ENCODE measurements around the gene IGDCC3. TPM values are rescaled to one million over a fixed set of nuclear protein-coding genes. Genes with fewer than 3 reads are reported as not detected.

Gene IGDCC3
- total RNA-seq, 1 experiment from 2014 or later, result 53.5 TPM

- Mint-ChIP-seq H3K4me3 (no peak overlapping the region), H3K36me3 (peaks cover 20% of the 10 kb centered on the region), H3K4me1 (peaks cover 53% of the 10 kb centered on the region), H3K27me3 (ENCODE audit: low read depth) (peaks cover 13% of the 10 kb centered on the region), H3K9me3 (no peaks in the 10 kb centered on the region), H3K27ac (no peak overlapping the region)
- no peak for ATAC-seq
- ChIA-PET POLR2A (no interaction called here), CTCF (interaction anchor here (1.0 to 4.2 kb wide), 3 partner anchors 9 to 54 kb away, joined by 3 to 14 read pairs (median 3); no protein-coding TSS in a partner anchor)
- no peak for DNase-seq (ENCODE audit: low spot score)
- TF ChIP-seq EMX1 (CRISPR knock-in tag; IDR thresholded peaks at IDR 0.05) (no peak), TEAD4 (CRISPR knock-in tag; IDR thresholded peaks at IDR 0.05) (no peak), AFF4 (CRISPR knock-in tag; IDR thresholded peaks at IDR 0.05; ENCODE audit: borderline replicate concordance) (no peak), FOXJ3 (CRISPR knock-in tag; IDR thresholded peaks at IDR 0.05; ENCODE audit: borderline replicate concordance) (no peak), OVOL2 (CRISPR knock-in tag; IDR thresholded peaks at IDR 0.05; ENCODE audit: borderline replicate concordance) (no peak), FOXP4 (CRISPR knock-in tag; IDR thresholded peaks at IDR 0.05) (no peak), FOXK1 (CRISPR knock-in tag; IDR thresholded peaks at IDR 0.05) (no peak), ATF1 (CRISPR knock-in tag; IDR thresholded peaks at IDR 0.05) (no peak), PRDM15 (CRISPR knock-in tag; IDR thresholded peaks at IDR 0.05) (no peak), ZNF396 (CRISPR knock-in tag; IDR thresholded peaks at IDR 0.05; ENCODE audit: borderline replicate concordance) (no peak), NFYB (CRISPR knock-in tag; conservative IDR thresholded peaks at IDR 0.05; ENCODE audit: low read depth) (no peak), ZNF423 (CRISPR knock-in tag; IDR thresholded peaks at IDR 0.05) (no peak), CREM (CRISPR knock-in tag; IDR thresholded peaks at IDR 0.05) (no peak)
Measured at GRCh38 chr15:65372787-65373067, 5.1 kb downstream of the IGDCC3 start.

GRCh38 chr15:65371976-65372786, 5.6 kb downstream of the IGDCC3 start:
- ChIA-PET POLR2A (interaction anchor here (0.7 kb wide), 1 partner anchor 32 kb away, joined by 3 read pairs; no protein-coding TSS in a partner anchor), CTCF (interaction anchor here (0.5 to 4.2 kb wide), 4 partner anchors 8 to 61 kb away, joined by 3 to 14 read pairs (median 3); no protein-coding TSS in a partner anchor)
- Mint-ChIP-seq H3K9me3 (no peaks in the 10 kb centered on the region), H3K4me1 (peaks cover 56% of the 10 kb centered on the region), H3K36me3 (peaks cover 20% of the 10 kb centered on the region), H3K27ac (peak overlapping the region; percentile 32; the same call in 1 of the 2 replicates), H3K27me3 (ENCODE audit: low read depth) (peaks cover 13% of the 10 kb centered on the region), H3K4me3 (no peak overlapping the region)
- DNase-seq (ENCODE audit: low spot score), result no peak
- ATAC-seq, result no peak
- TF ChIP-seq NFATC4 (CRISPR knock-in tag; IDR thresholded peaks at IDR 0.05), result no peak
- no peak for TF ChIP-seq SP1 (CRISPR knock-in tag; conservative IDR thresholded peaks at IDR 0.05)
- no peak for TF ChIP-seq ARID4B (CRISPR knock-in tag; IDR thresholded peaks at IDR 0.05; ENCODE audit: borderline replicate concordance)
- TF ChIP-seq FOXJ3 (CRISPR knock-in tag; IDR thresholded peaks at IDR 0.05; ENCODE audit: borderline replicate concordance), result no peak
- no peak for TF ChIP-seq ELF4 (CRISPR knock-in tag; IDR thresholded peaks at IDR 0.05; ENCODE audit: low read depth)
